NCI-H226 (cell line): ENCODE measurements around the gene PLAC1.

ENCODE experiments used
- DNase-seq: peaks from one replicate; pipeline ENCODE4 v3.0.0-alpha.2; 2015

Gene PLAC1

DNA sequence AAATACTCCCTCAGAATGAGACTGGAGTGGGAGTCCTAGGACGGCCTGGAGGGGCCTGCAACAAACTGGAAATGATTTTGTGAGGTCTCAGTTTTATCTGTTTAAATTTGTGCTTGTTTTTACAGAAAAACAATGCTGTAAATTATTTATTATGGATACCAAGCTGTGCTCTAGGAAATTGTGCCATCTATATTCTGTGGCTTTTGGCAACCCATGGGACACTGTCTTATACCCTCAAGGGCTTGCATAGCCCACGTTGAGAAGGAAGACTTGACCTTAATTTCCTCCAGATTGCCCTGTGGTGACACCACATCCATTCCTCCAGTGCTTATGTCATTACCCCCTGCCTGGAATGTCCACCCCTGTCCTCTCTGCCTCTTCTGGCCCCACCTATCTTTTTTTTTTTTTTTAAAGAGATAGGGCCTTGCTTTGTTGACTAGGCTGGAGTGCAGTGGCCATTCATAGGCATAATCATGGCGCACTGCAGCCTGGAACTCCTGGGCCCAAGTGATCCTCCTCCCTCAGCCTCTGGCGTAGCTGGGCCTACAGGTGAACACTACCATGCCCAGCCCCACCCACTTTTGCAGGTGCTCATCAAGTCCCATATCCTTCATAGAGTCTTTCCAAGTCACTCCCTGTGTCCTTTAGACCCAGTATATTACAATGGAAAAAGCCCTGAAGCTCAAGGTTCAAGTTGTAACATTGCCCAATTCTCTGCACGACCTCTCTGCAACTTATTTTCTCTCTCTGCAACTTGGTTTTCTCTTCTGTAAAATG lies 120.9 kb downstream of the PLAC1 start:
- DNase-seq: peak; percentile 51

DNA sequence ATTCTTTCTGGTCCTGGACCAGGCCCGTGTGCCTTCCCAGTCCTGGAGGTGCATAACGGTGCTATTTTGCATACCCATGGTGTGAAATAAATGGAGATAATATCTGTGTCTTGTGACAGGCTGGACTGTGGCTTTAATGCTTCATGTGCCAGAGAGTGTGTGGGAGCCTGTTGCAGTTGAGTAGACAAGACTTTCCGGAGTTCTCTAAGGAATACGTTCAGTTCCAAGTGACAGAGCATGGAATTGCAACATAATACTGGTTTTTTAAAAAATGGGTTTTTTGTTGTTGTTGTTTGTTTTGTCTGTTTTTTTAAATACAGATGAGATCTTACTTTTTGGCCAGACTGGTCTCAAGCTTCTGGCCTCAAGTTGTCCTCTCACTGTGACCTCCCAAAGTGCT lies 124.3 kb downstream of the PLAC1 start:
- no peak for DNase-seq

DNA sequence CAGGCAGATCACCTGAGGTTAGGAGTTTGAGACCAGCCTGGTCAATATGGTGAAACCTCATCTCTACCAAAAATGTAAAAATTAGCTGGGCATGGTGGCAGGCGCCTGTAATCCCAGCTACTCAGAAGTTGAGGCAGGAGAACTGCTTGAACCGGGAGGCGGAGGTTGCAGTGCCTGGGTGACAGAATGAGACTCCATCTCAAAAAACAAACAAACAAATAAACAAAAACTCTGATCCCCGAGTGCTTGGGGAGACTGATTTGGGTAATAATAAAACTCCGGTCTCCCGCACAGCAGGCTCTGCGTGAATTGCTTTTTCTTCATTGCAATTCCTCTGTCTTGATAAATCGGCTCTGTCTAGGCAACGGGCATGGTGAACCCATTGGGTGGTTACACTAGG lies 124.9 kb downstream of the PLAC1 start:
- DNase-seq: no peak

DNA sequence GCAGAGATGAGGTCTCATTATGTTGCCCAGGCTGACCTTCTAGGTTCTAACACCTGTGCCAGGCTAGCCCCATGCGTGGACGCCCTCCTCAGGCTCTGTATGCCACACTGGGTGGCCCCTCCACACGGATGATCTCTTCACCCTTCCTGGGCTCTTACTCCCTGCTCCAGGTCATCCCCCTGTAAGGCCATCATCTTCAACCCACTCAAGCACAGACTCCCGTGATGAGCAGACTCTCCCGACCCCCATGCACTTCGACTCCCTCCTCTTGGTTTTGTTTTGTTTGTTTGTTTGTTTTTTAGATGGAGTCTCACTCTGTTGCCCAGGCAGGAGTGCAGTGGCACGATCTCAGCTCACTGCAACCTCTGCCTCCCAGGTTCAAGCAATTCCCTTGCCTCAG lies 127.4 kb downstream of the PLAC1 start:
- DNase-seq: no peak

DNA sequence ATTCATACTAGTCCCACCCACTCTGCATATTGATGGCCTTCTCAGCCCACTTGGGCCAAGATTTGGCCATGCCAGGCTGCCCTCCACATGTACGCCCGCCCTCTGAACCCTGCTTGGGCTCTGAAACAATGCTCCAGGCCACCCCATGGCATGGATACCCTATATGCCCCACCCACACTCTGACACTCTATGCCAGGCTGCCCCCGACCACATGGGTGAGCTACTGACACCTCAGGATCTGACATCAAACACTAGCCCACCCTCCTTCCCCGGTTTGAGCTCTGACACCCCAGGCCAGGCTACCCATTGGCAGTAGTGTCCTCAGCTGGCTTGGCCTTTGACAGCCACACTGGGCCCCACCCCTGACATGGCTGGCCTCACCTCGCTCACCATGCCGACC lies 128.8 kb downstream of the PLAC1 start:
- DNase-seq: no peak

DNA sequence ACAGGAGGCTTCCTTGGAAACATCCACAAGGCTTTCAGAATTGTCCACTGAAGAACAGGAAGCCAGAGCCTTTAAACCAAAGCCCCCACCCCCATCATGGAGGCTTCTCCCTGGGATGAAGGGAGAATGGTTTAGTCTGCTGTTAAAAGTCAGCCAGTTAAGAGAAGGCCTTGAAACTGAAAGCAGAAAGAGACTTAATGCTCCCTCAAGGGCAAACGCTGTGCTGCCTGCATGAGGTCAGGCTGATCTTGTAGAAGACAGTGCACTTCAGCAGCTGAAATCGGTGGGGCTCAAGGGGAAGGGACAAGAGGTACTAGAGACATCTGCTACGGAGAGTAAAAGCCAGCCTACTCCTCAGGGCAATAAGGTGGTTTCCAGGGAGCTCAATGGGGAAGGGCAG lies 129.3 kb downstream of the PLAC1 start:
- no peak for DNase-seq

DNA sequence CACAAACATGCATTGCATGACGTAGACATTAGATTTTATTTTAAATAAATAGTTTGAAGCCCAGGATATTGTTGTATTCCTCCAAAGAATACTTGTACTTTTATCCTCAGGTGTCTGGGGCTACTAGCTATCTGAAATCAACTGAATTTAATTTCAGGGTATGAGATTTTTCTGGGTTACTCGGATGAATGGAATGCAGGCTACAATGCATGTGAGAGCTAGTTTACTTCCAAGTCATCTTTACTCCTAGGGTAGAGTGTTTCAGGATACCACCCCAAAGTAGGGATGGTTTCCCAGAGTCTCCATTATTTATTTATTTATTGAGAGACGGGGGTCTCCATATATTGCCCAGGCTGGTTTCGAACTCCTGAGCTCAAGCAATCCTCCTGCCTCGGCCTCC lies 131.9 kb downstream of the PLAC1 start:
- DNase-seq: peak; percentile 37

DNA sequence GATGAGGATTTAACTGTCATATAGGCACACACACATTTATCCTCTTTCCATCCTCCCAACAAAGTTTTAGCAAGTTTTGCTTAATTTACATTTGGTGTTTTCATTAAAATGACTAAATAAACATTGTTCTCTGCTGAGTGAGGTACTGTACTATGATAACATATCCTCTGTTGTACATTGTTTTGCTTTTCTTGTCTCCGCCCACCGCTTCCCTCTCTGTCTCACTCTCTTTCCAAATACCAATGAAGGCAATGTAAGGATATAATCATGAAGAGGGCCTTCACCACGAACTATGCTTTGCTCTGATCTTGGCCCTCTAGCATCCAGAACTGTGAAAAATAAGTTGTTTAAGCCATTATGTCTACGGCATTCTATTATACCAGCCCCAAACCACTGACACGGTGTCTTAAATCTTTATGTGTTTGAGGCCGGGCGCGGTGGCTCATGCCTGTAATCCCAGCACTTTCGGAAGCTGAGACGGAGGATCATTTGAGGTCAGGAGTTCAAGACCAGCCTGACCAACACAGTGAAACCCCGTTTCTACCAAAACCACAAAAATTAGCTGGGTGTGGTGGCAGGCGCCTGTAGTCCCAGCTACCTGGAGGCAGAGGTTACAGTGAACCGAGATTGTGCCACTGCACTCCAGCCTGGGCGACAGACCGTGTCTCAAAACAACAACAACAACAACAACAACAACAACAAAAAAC lies 133.0 kb downstream of the PLAC1 start:
- no peak for DNase-seq

DNA sequence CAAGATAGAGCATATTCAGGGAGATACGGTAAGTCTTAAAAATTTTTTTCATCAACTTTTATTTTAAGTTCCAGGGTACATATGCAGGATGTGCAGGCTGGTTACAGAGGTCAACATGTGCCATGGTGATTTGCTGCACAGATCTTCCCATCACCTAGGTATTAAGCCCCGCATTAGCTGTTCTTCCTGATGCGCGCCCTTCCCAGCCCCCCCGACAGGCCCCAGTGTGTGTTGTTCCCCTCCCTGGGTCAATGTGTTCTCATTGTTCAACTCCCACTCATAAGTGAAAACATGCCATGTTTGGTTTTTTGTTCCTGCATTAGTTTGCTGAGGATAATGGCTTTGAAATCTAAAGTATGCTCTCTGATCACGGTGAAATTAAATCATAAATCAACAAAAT lies 134.1 kb downstream of the PLAC1 start:
- no peak for DNase-seq

DNA sequence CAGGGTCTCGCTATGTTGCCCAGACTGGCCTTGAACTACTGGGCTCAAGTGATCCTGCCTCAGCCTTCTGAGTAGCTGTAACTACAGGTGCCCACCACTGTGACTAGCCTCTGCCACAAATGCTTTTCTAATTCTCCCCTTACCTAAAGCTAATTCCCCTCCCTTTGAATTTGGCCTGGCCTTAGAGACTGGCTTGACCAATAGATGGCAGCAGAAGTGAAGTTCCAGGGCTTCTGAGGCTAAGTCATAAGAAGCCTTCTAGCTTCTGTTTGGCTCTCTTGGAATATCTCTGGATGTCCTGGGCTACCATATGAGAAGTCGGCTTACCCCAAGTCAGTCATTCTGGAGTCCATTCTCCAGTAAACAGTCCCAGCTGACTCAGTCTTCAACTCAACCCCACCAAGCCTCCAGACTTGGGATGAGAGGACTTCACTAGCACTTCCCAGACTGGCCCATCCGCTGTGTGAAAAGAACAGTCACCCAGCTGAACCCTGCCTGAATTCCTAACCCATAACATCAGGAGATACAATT lies 137.3 kb downstream of the PLAC1 start:
- peak; percentile 14 for DNase-seq
